ENCODE measurements around the gene ARHGEF28. TPM values are rescaled to one million over a fixed set of nuclear protein-coding genes. Genes with fewer than 3 reads are reported as not detected.

The ARHGEF28 gene
- total RNA-seq, 1 experiment from 2014 or later, result 6.1 TPM

- TF ChIP-seq REST (IDR thresholded peaks at IDR 0.05; ENCODE audit: low read depth) (no peak), RAD21 (IDR thresholded peaks at IDR 0.05; ENCODE audit: low read depth) (no peak), EGR1 (IDR thresholded peaks at IDR 0.05; ENCODE audit: low read depth) (0 out of 2 replicates have a peak, but pooled peaks have one; percentile 27), SRF (IDR thresholded peaks at IDR 0.05; ENCODE audit: low read depth) (no peak), ZFX (IDR thresholded peaks at IDR 0.05) (peak; percentile 44; the same call in 1 of the 2 replicates), YY1 (IDR thresholded peaks at IDR 0.05; ENCODE audit: extremely low read depth, insufficient replicate concordance, low read depth, low read length) (no peak), ZNF274 (IDR thresholded peaks at IDR 0.05; ENCODE audit: low read depth, low read length) (no peak), ZBTB33 (IDR thresholded peaks at IDR 0.05; ENCODE audit: extremely low read depth, insufficient replicate concordance, low read length) (no peak), CBX3 (IDR thresholded peaks at IDR 0.05; ENCODE audit: low read depth) (no peak)
- TF ChIP-seq, protein P1, sequence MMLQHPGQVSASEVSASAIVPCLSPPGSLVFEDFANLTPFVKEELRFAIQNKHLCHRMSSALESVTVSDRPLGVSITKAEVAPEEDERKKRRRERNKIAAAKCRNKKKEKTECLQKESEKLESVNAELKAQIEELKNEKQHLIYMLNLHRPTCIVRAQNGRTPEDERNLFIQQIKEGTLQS (IDR thresholded peaks at IDR 0.05), result no peak
- TF ChIP-seq, protein P2, sequence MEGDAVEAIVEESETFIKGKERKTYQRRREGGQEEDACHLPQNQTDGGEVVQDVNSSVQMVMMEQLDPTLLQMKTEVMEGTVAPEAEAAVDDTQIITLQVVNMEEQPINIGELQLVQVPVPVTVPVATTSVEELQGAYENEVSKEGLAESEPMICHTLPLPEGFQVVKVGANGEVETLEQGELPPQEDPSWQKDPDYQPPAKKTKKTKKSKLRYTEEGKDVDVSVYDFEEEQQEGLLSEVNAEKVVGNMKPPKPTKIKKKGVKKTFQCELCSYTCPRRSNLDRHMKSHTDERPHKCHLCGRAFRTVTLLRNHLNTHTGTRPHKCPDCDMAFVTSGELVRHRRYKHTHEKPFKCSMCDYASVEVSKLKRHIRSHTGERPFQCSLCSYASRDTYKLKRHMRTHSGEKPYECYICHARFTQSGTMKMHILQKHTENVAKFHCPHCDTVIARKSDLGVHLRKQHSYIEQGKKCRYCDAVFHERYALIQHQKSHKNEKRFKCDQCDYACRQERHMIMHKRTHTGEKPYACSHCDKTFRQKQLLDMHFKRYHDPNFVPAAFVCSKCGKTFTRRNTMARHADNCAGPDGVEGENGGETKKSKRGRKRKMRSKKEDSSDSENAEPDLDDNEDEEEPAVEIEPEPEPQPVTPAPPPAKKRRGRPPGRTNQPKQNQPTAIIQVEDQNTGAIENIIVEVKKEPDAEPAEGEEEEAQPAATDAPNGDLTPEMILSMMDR (IDR thresholded peaks at IDR 0.05 in 2 of 3, conservative IDR thresholded peaks at IDR 0.05 in 1 of 3; ENCODE audit: borderline replicate concordance in 1 of 3, insufficient read depth in 1 of 3, low read depth in 2 of 3, low read length in 2 of 3), result no peak
- Histone ChIP-seq H3K4me2 (ENCODE audit: low read length) (peak overlapping the region; percentile 94), H3K79me2 (ENCODE audit: insufficient read depth, low read length) (no peaks in the 10 kb centered on the region), H3K9me3 (ENCODE audit: control insufficient read depth in 1 of 2, insufficient read depth in 1 of 2, low read depth in 1 of 2, low read length in 2 of 2) (no peaks in the 10 kb centered on the region), H3K36me3 (ENCODE audit: control insufficient read depth in 1 of 2, insufficient read depth in 2 of 2, low read length in 2 of 2) (no peaks in the 10 kb centered on the region), H3K27ac (ENCODE audit: low read depth, low read length) (peak overlapping the region; percentile 62), H3K27me3 (ENCODE audit: insufficient read depth, low read length) (no peaks in the 10 kb centered on the region), H4K20me1 (ENCODE audit: insufficient read depth) (no peaks in the 10 kb centered on the region), H2AFZ (ENCODE audit: low read depth, low read length, poor library complexity, severe bottlenecking) (peak overlapping the region; percentile 81), H3K4me1 (ENCODE audit: control insufficient read depth in 1 of 2, insufficient read depth in 2 of 2, low read length in 2 of 2) (peaks cover 6 to 23% of the 10 kb centered on the region in 2 experiments; a peak in 3 of 4 replicates), H3K9me2 (ENCODE audit: insufficient read depth) (no peaks in the 10 kb centered on the region), H3K4me3 (replicated peaks in 1 of 2; ENCODE audit: low read depth in 1 of 2, low read length in 2 of 2) (peak overlapping the region; percentile 30 to 76), H3K9ac (ENCODE audit: low read length) (peak overlapping the region; percentile 64)
- POLR2A ChIA-PET, result no interaction called here
- CTCF ChIA-PET, result interaction anchor here (0.6 kb wide), 1 partner anchor 30 kb away, joined by 3 read pairs; no protein-coding TSS in a partner anchor
- intact Hi-C loops (cut with micrococcal nuclease), result no loop called here
- DNase-seq (ENCODE audit: low read depth, low spot score) (no peak), ATAC-seq (peak; percentile 73)
- BruUV-seq (replicated peaks), result no TSS peak
- RAD21 ChIA-PET (ENCODE audit: low non-redundant PET in 1 of 2, low total read pairs in 2 of 2, uncharacterized antibody in 2 of 2, unreplicated experiment in 2 of 2), result no interaction called here
Observed at GRCh38 chr5:73625372-73625943, 538 bp upstream of the ARHGEF28 start.
